HG02884 (cell line): ENCODE data around the gene CGB3.
A peak's percentile ranks its signal among the peaks of the same experiment; 100 is the strongest.

Source experiments
- ATAC-seq: cut with Tn5 transposase; IDR thresholded peaks from one replicate; pipeline ENCODE4 v1.9.1; 2021; ENCODE audit warnings: mild to moderate bottlenecking, moderate library complexity; ENCODE audit not compliant: unreplicated experiment

CGB3 gene

GRCh38 chr19:49017041-49017665 is 7.0 kb downstream of the CGB3 start, which contains the start of gene LHB:
Gene LHB (minus strand): TSS chr19:49017091. CDS start chr19:49017081, 10 bp downstream.
- ATAC-seq, result no peak

- ATAC-seq, result no peak
Measured at GRCh38 chr19:49016067-49016839, 7.9 kb downstream of the CGB3 start.

- no peak for ATAC-seq
Measured at GRCh38 chr19:49014870-49015255, 9.3 kb downstream of the CGB3 start.

- ATAC-seq, result no peak
Measured at GRCh38 chr19:49014123-49014869, 9.8 kb downstream of the CGB3 start.

- ATAC-seq, result no peak
Measured at GRCh38 chr19:49011194-49011593, 12.9 kb downstream of the CGB3 start.

GRCh38 chr19:49010453-49010852 is 13.7 kb downstream of the CGB3 start:
- ATAC-seq, result no peak

- ATAC-seq, result no peak
Measured at GRCh38 chr19:49009828-49010227, 14.3 kb downstream of the CGB3 start.

- no peak for ATAC-seq
Measured at GRCh38 chr19:49006905-49007304, 17.2 kb downstream of the CGB3 start.

GRCh38 chr19:49004964-49005614 is 19.0 kb downstream of the CGB3 start:
- ATAC-seq, result no peak

GRCh38 chr19:49004133-49004532 is 20.0 kb downstream of the CGB3 start:
- no peak for ATAC-seq

GRCh38 chr19:48999481-49000325 is 24.4 kb downstream of the CGB3 start:
- ATAC-seq, result no peak

- ATAC-seq, result no peak
Measured at GRCh38 chr19:48997972-48998371, 26.2 kb downstream of the CGB3 start.

GRCh38 chr19:48994035-48994386 is 30.1 kb downstream of the CGB3 start:
- ATAC-seq, result no peak

- ATAC-seq, result peak; percentile 81
Measured at GRCh38 chr19:48993175-48994034, 30.7 kb downstream of the CGB3 start, which contains the start of the genes GYS1 and RUVBL2. Gene GYS1 (minus strand): TSS chr19:48993309. CDS start chr19:48993112, 197 bp downstream. Gene RUVBL2 (plus strand): TSS chr19:48993887. CDS start chr19:48993912, 25 bp downstream.

- ATAC-seq, result no peak
Measured at GRCh38 chr19:48992581-48993174, 31.5 kb downstream of the CGB3 start.

- no peak for ATAC-seq
Measured at GRCh38 chr19:48991873-48992580, 32.1 kb downstream of the CGB3 start.

- no peak for ATAC-seq
Measured at GRCh38 chr19:48991011-48991609, 33.0 kb downstream of the CGB3 start.

GRCh38 chr19:48990400-48990799 is 33.7 kb downstream of the CGB3 start:
- ATAC-seq, result no peak
